ENCODE data around the gene ZNF311.

- no peak for TF ChIP-seq CREB5 (CRISPR knock-in tag; IDR thresholded peaks at IDR 0.05; ENCODE audit: low read depth)
- TF ChIP-seq ZNF70 (CRISPR knock-in tag; IDR thresholded peaks at IDR 0.05) = no peak
- TF ChIP-seq ZFP3 (CRISPR knock-in tag; IDR thresholded peaks at IDR 0.05) = no peak
- TF ChIP-seq ZNF8 (CRISPR knock-in tag; IDR thresholded peaks at IDR 0.05) = no peak
- no peak for TF ChIP-seq POU6F1 (CRISPR knock-in tag; IDR thresholded peaks at IDR 0.05; ENCODE audit: borderline replicate concordance, low read depth)
These were observed 8.1 kb downstream of the ZNF311 start for GRCh38 chr6:28996844-28997510.

All from SK-N-SH treated with all-trans-retinoic acid at 6 μM for 48 hours (cell line).